HepG2 (cell line): Measurements from ENCODE around the gene DSCAML1. TPM values are rescaled to one million over a fixed set of nuclear protein-coding genes. Genes with fewer than 3 reads are reported as not detected.

Source experiments
- ATAC-seq: fragments of 200-7000 bp; cut with Tn5 transposase; 3 replicates; pipeline ENCODE4 v1.9.1; 2020; ENCODE audit warnings: mild to moderate bottlenecking, moderate library complexity
- BruUV-seq: library from RNA; stranded (reverse); fragments of 400-500 nt; replicated peaks from 2 replicates; lab custom pipeline; 2021; lab: Mats Ljungman, UMichigan
- CTCF ChIA-PET: fragments of 300-600 bp; formaldehyde crosslinking; extraction: SDS; loops from one replicate; lab custom pipeline; 2021; ENCODE audit warnings: low total read pairs, inconsistent platforms, low intra/inter-chr PET ratio; lab: Yijun Ruan, JAX
- POLR2A ChIA-PET: fragments of 350-600 bp; sonication (Branson Sonifier 250); formaldehyde crosslinking; loops from one replicate; lab custom pipeline; 2020; ENCODE audit warnings: antibody characterized with exemption, inconsistent platforms; lab: Yijun Ruan, JAX
- DNase-seq: peaks from one replicate; pipeline ENCODE4 v3.0.0-alpha.2; 2015; ENCODE audit warnings: low spot score
- FAIRE-seq: peaks from 3 replicates; lab custom pipeline; 2011; peaks lifted over from hg19 to GRCh38; lab: Jason Lieb, UNC
- H2AFZ ChIP-seq: one replicate; pipeline ENCODE4 v1.6.1; 2011; ENCODE audit warnings: low read length, inconsistent platforms
- H3K27ac ChIP-seq: fragments of 300-600 bp; 3 replicates; pipeline ENCODE4 v1.8.0; 2011; ENCODE audit warnings: mixed run types, mild to moderate bottlenecking, mixed read lengths, low read length, inconsistent platforms; ENCODE audit not compliant: insufficient read depth; ENCODE audit errors: extremely low read length
- H3K27me3 ChIP-seq, 2 experiments: fragments of 200-600 bp in 1 of 2; 2 replicates in 1 of 2; 3 replicates in 1 of 2; pipeline versions ENCODE4 v1.6.0 to v1.8.0; 2011; ENCODE audit warnings: low read length in 2 of 2, mild to moderate bottlenecking in 2 of 2, moderate library complexity in 2 of 2, inconsistent platforms in 1 of 2; ENCODE audit not compliant: insufficient read depth in 2 of 2, control insufficient read depth in 1 of 2
- H3K36me3 ChIP-seq, 2 experiments: fragments of 200-600 bp in 1 of 2; replicated peaks in 1 of 2; 2 replicates in 1 of 2; 3 replicates in 1 of 2; pipeline versions ENCODE4 v1.5.1 to v1.8.0; 2011; ENCODE audit warnings: low read length in 2 of 2, inconsistent platforms in 1 of 2; ENCODE audit not compliant: insufficient read depth in 2 of 2, control insufficient read depth in 1 of 2
- H3K4me1 ChIP-seq: 2 replicates; pipeline ENCODE4 v1.5.1; 2012; ENCODE audit warnings: low read length, inconsistent platforms; ENCODE audit not compliant: insufficient read depth
- H3K4me2 ChIP-seq: 2 replicates; pipeline ENCODE4 v1.6.0; 2011; ENCODE audit warnings: low read depth, low read length, inconsistent platforms
- H3K4me3 ChIP-seq, 3 experiments: fragments of 200-600 bp in 1 of 3; sonication (generic), shearing (Covaris generic) in 1 of 3; replicated peaks in 1 of 3; 2 replicates each; pipeline ENCODE4 v1.5.1; 2011 to 2016; ENCODE audit warnings: low read length in 3 of 3, inconsistent platforms in 2 of 3, low read depth in 2 of 3, mild to moderate bottlenecking in 2 of 3, control low read depth in 1 of 3, mixed read lengths in 1 of 3; ENCODE audit not compliant: insufficient read depth in 1 of 3
- H3K79me2 ChIP-seq: one replicate; pipeline ENCODE4 v1.6.1; 2011; ENCODE audit warnings: low read length, inconsistent platforms; ENCODE audit not compliant: insufficient read depth
- H3K9ac ChIP-seq: 2 replicates; pipeline ENCODE4 v1.6.0; 2011; ENCODE audit warnings: mild to moderate bottlenecking, low read depth, low read length, inconsistent platforms; ENCODE audit not compliant: insufficient read depth
- H3K9me3 ChIP-seq: 2 replicates; pipeline ENCODE4 v1.5.1; 2012; ENCODE audit warnings: mild to moderate bottlenecking, low read length
- H4K20me1 ChIP-seq: 2 replicates; pipeline ENCODE4 v1.6.0; 2011; ENCODE audit warnings: inconsistent platforms, mild to moderate bottlenecking, low read length, moderate library complexity; ENCODE audit not compliant: insufficient read depth
- AGO1 ChIP-seq: fragments of 200-400 bp; formaldehyde crosslinking; IDR thresholded peaks from 2 replicates; pipeline ENCODE4 v1.6.1; 2017; ENCODE audit warnings: mild to moderate bottlenecking, low read depth, low read length, moderate library complexity; ENCODE audit not compliant: poor library complexity, severe bottlenecking
- BORCS8-MEF2B ChIP-seq: sonication (generic); formaldehyde crosslinking; IDR thresholded peaks from 2 replicates; pipeline ENCODE4 v1.8.0; 2022; ENCODE audit warnings: mild to moderate bottlenecking, missing genetic modification reagents
- CBX5 ChIP-seq: sonication (generic); formaldehyde crosslinking; IDR thresholded peaks from 2 replicates; pipeline ENCODE4 v1.4.0; 2020; ENCODE audit warnings: missing genetic modification reagents, borderline replicate concordance
- GATAD1 ChIP-seq: IDR thresholded peaks from 2 replicates; pipeline ENCODE4 v1.6.1; 2016; ENCODE audit warnings: missing genetic modification reagents, missing compliant biosample characterization
- MYC ChIP-seq: sonication (generic); formaldehyde crosslinking; IDR thresholded peaks from 2 replicates; pipeline ENCODE4 v1.9.0; 2021; ENCODE audit warnings: missing genetic modification reagents, borderline replicate concordance
- NR0B2 ChIP-seq: sonication (generic); formaldehyde crosslinking; IDR thresholded peaks from 2 replicates; pipeline ENCODE4 v1.4.0; 2020; ENCODE audit warnings: mild to moderate bottlenecking, missing genetic modification reagents
- RFX5 ChIP-seq: IDR thresholded peaks from 2 replicates; pipeline ENCODE4 v1.6.1; 2011; ENCODE audit warnings: low read depth, low read length, improper control_type of control experiment
- SMYD3 ChIP-seq: sonication (generic); formaldehyde crosslinking; IDR thresholded peaks from 2 replicates; pipeline ENCODE4 v1.8.1; 2023; ENCODE audit warnings: mild to moderate bottlenecking, missing genetic modification reagents
- THRA ChIP-seq: sonication (generic); formaldehyde crosslinking; IDR thresholded peaks from 2 replicates; pipeline ENCODE4 v1.4.0; 2020; ENCODE audit warnings: missing genetic modification reagents, borderline replicate concordance
- TOPORS ChIP-seq: sonication (generic); formaldehyde crosslinking; IDR thresholded peaks from 2 replicates; pipeline ENCODE4 v1.8.0; 2023; ENCODE audit warnings: mild to moderate bottlenecking, missing genetic modification reagents
- ZKSCAN1 ChIP-seq: fragments of 150-350 bp; IDR thresholded peaks from 2 replicates; pipeline ENCODE4 v1.6.1; 2014; ENCODE audit warnings: low read length
- ZNF451 ChIP-seq: sonication (generic); formaldehyde crosslinking; IDR thresholded peaks from 2 replicates; pipeline ENCODE4 v1.5.0; 2020; ENCODE audit warnings: mild to moderate bottlenecking, missing genetic modification reagents
- ZNF580 ChIP-seq: IDR thresholded peaks from 2 replicates; pipeline ENCODE4 v1.6.1; 2016; ENCODE audit warnings: low read depth, borderline replicate concordance
- ZNF841 ChIP-seq: sonication (generic); formaldehyde crosslinking; IDR thresholded peaks from 2 replicates; pipeline ENCODE4 v1.8.1; 2023; ENCODE audit warnings: missing genetic modification reagents, borderline replicate concordance
- ZNF891 ChIP-seq: sonication (generic); formaldehyde crosslinking; IDR thresholded peaks from 2 replicates; pipeline ENCODE4 v1.5.0; 2020; ENCODE audit warnings: mild to moderate bottlenecking, missing genetic modification reagents
- WGBS: methylation state at CpG from one replicate; pipeline ENCODE4 v1.1.6; 2017; ENCODE audit warnings: low lambda C conversion rate; 5-methylcytosine and 5-hydroxymethylcytosine counted together
- in situ Hi-C: cut with HindIII; loops from 2 replicates; pipeline ENCODE4 v1.10.0; 2017; ENCODE audit warnings: low pct_unique_long_range_greater_than_20kb; ENCODE audit not compliant: extremely low pct_ligation_motif_present
- intact Hi-C: fragments of 100-400 bp; cut with micrococcal nuclease; formaldehyde crosslinking; loops from one replicate; pipeline ENCODE4 v1.10.0; 2022; ENCODE audit not compliant: unreplicated experiment
- polyA plus RNA-seq, 8 experiments: library from polyadenylated mRNA; depleted of rRNA in 3 of 8; stranded (reverse) in 7 of 8; unstranded in 1 of 8; fragments of >200 nt; fragmentation: Illumina TruSeq in 4 of 8; extraction: Trizol in 4 of 8; gene quantifications; 2 replicates each; pipeline versions ENCODE4 v1.2.1 to v1.2.3, GENCODE V29; 2011 to 2016; ENCODE audit warnings: low read depth in 4 of 8, missing spikeins in 1 of 8, mixed read lengths in 1 of 8; ENCODE audit not compliant: insufficient read depth in 1 of 8
- total RNA-seq, 5 experiments: library from RNA; depleted of rRNA; stranded (reverse); fragments of >200 nt; fragmentation: Illumina TruSeq; extraction: Trizol; gene quantifications; 2 replicates each; pipeline ENCODE4 v1.2.3, GENCODE V29; 2016; ENCODE audit warnings: low read depth in 1 of 5

DSCAML1 gene
- total and polyA plus RNA-seq, 2 of the 13 experiments (the other 11 are each of a cell fraction or from before 2014, with no cell fraction given), result 0.29 to 0.40 TPM

GRCh38 chr11:117380676-117381075 is 416.3 kb downstream of the DSCAML1 start:
- Histone ChIP-seq H3K79me2 (no peaks in the 10 kb centered on the region), H3K9me3 (no peaks in the 10 kb centered on the region), H4K20me1 (no peaks in the 10 kb centered on the region), H3K4me2 (no peak overlapping the region), H3K27ac (no peak overlapping the region), H3K9ac (no peak overlapping the region), H2AFZ (no peak overlapping the region), H3K4me3 (no peak overlapping the region), H3K4me1 (no peaks in the 10 kb centered on the region), H3K36me3 (peaks cover 12 to 27% of the 10 kb centered on the region in 2 experiments), H3K27me3 (no peaks in the 10 kb centered on the region)
- ChIA-PET CTCF (no interaction called here), POLR2A (no interaction called here)
- TF ChIP-seq AGO1 (no peak), BORCS8-MEF2B (CRISPR knock-in tag) (no peak), ZNF841 (CRISPR knock-in tag) (no peak), RFX5 (no peak), ZNF451 (CRISPR knock-in tag) (no peak), GATAD1 (CRISPR knock-in tag) (no peak), TOPORS (no peak), THRA (CRISPR knock-in tag) (no peak), ZNF891 (CRISPR knock-in tag) (no peak), ZKSCAN1 (no peak), SMYD3 (CRISPR knock-in tag) (no peak), CBX5 (CRISPR knock-in tag) (no peak), NR0B2 (CRISPR knock-in tag) (no peak), MYC (CRISPR knock-in tag) (no peak), ZNF580 (CRISPR knock-in tag) (no peak)
- no TSS peak for BruUV-seq
- 100% methylated on average over 3 of the region's 4 CpGs for WGBS
- in situ Hi-C loops, result no loop called here
- DNase-seq, result no peak
- no peak for FAIRE-seq
- intact Hi-C loops, result no loop called here
- ATAC-seq, result no peak
